ENCODE results near the gene LCOR.

Gene LCOR

GRCh38 chr10:96988426-96988825 is 156.3 kb downstream of the LCOR start:
- no peak for DNase-seq

GRCh38 chr10:96991313-96991841 is 159.3 kb downstream of the LCOR start:
- no peak for DNase-seq

- DNase-seq, result no peak
Observed at GRCh38 chr10:96992721-96993120, 160.6 kb downstream of the LCOR start.

- no peak for DNase-seq
Observed at GRCh38 chr10:96995851-96996250, 163.8 kb downstream of the LCOR start.

DNA sequence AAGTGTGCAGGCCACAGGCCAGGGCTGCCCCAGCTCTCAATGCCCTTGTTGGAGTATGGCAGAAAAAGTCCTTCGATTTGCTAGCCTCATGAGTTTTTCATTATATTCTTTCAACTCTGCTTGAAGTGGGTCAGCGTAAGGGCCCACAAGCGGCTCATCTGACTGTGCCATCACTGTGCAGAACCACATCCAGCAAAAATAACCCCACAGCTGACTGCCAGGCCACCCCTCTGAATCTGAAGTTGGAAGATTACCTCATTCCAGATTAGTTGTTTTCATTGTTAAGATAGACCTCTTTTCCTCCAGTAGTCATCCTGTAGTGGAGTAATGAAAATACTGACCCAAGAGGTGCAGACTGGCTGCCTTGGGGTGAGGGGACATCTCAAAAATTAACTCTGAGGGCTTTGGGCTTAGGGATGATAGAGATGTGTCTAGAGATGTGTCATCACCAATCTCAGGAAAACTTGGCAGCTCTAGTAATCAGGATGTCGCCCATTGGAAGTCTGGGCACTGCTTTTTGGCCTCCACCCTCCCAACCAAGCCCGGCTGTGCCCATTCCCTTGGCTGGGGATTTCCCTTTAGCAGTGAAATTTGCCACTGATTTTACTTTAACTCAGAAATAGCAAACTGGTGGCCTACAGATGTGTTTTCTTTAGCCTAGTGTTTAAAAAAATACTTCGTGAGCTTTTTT is 164.3 kb downstream of the LCOR start:
- DNase-seq, result no peak

DNA sequence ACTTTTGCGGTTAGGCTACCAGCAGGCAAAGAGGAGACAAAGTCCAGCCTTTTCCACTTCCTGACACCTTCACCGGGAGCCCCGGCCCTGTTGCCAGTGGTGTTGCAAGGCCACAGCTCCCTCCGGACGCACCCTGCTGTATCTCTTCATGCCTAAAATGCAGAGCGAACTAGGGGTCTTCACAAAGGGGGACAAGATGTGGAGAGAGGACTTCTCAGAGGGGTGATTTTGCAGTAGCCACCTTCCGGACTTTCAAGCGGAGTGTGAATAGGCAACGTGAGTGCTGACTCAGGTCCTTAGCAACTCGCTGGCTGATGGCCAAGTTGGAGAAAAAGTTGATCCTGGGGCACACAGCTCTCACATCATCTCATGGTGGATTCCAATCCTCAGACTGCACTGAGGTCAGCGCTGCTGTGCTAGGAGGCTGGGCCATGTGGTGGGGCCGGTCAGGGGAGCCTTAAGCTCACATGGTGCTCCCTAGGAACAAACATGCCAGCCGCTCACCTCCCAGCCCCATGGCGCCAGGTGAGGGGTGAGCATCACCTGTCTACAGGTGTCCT is 166.3 kb downstream of the LCOR start:
- DNase-seq, result no peak

DNA sequence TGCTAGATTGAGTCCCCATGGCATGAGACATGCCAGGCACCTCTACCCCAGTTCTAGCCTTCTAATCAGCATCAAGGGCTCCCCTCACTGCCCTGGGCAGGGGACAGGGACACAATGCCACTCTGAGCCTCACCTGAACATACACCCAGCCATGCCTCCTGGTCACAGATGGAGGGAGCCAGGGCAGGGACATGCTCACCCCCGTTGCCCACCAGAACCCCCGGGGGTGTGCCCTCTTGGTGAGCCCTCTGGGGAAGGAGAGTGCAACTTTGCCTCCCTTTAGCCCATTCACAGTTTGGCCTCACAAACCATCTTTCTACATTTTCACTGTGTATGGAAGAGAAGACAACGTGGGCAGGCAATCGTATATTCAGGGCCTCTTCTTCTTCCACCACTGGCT is 167.2 kb downstream of the LCOR start:
- no peak for DNase-seq

DNA sequence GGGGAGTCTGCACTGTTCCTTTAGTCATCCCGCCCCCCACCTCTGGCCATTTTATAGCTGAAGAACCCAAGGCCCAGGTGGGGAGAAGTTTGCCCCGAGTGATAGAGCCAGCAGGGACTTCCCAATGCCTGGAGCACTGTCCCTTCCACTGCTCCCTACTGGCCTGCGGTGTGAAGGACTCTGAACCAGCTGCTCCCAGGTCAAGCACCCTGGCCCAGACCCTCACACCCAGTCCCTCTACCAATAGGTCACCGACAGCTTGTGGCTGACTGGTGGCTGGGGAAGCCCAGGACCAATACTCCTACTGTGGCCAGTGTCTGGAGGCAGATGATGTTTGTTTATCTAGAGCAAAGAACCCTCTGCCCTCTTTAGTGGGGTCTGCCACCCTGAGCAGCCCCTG is 167.9 kb downstream of the LCOR start:
- DNase-seq, result no peak

DNA sequence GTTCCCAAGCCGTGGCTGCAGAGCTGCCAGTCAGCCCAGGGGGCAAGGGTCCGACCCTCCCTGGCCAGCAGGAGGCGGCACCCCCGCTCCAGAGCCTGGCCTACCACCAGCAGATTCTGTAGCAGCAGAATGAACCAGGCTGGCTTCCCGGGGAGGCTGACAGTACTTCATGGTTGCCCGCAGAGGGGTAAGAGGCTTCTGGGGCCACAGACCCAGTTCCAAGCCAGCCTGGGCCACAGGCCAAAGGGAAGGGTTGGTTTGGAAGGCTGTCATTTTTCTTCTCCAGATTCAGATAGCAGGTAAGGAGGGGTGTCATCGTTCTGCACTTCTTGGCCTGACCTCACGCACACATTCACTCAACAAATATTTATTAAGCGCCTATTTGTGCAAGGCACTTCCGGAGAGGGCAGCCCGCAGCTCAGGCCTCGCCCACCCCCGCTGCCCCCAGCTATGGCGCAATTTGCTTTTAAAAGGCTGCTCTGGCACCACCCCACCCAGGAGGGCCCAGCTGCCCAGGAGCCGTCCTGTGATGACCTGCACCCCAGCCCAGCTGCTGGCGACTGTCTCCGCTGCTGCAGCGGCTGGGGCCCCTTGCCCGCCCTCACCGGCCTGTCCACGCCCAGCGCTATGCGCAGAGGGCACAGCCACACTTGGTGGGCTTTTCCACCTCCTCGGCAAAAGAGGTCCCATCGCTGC is 168.5 kb downstream of the LCOR start:
- DNase-seq, result no peak

DNA sequence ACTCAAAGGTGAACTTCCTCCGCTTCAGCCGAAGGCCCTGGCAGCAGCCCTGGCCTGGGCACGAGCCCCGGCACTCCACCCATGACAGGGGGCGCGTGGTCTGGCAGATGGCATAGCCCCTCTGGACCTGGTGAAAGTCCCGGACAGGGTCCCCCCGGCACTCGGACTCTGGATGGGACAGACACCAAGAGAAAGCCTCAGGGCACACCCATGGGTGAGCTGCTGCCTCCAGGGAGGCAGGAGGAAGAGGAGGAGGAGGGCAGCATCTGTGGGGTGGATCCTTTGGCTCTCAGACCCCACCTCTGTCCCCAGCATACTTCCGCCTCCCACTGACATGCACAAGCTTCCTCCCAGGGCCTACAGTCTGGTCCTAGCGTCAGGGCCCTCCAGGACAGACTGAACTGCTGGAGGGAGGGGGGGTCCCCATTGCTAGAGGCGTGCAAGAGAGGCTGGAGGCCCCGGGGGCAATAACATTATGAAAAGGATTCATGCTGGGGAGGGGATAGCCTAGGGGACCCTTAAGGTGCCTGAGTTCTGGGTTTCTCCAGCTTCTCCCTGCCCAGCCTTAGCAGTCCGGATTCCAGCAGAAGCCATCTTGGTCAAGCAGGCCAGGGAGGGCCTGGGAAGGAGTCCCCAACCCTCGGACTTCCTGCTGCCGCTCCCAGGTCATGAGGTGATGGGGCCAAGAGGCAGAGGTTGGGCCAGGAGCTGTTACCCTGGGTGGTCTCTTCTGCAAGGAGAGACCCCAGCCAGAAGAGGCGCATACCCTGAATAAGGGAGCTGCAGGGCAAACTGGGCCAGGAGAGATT is 169.3 kb downstream of the LCOR start:
- no peak for DNase-seq

GRCh38 chr10:97002670-97003069 is 170.6 kb downstream of the LCOR start:
- no peak for DNase-seq

GRCh38 chr10:97003151-97003803 is 171.2 kb downstream of the LCOR start:
- no peak for DNase-seq

DNA sequence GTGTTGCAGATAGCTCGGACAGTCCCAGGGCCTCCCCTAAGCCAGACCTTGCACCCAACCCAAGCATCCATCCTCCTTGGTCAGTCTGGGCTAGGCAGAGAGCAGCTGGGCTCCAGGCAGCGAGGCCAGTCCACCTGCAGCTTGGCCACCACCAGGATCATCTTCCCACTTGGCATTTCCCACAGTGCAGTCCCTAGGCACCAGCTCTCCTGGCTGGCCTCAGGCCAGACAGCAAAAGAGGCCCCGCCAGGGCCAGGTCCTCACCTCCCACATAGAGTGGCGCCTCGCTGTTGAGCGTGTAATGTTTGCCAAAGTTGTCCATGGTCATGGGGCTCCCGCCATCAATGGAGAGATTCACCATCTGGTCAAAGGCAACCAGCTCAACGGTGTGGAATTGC is 171.7 kb downstream of the LCOR start:
- no peak for DNase-seq

- DNase-seq, result no peak
Observed at GRCh38 chr10:97004591-97004990, 172.5 kb downstream of the LCOR start.

GRCh38 chr10:97005349-97005748 is 173.3 kb downstream of the LCOR start:
- no peak for DNase-seq

DNA sequence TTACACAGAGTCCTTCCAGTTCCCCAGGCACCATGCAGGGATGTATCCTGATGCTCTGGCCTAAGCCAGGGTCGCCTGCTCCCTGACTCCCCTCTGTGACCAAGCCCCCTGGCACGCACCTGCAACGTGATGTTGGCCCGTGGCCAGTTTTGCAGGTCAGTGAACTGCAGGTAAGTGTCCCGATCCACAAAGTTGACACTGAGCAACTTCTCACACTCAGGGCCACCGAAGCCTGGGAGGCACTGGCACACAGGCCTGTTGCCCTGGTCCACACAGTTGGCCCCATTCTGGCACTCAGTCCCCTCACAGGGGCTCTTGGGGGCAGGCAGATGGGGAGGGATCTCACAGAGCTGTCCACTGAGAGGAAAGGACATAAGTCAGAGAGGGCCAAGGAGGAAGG is 174.3 kb downstream of the LCOR start:
- DNase-seq, result no peak

GRCh38 chr10:97007417-97007816 is 175.3 kb downstream of the LCOR start:
- no peak for DNase-seq

DNA sequence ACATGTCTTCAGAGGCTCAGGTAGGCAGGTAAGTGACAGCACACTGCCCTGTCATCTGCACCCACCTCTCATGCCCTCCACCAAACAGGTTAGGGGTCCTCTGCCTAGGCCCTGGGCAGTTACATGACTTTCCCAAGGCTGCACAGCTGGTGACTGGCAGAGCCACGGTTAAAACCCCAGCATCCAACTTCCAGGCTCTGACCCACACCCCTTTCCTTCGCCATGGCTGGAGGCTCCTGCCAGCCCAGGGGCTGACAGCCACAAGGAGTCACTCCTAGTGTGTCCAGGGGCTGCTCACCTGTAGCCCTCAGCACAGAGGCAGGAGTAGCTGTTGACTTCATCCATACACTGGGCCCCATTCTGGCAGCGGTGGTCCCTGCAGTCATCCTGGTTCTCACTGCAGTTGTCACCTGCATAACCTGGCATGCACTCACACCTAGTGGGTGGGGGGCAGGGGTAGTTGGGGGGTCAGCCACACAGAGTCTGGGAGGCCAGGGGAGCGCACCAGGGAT is 178.7 kb downstream of the LCOR start:
- no peak for DNase-seq

DNA sequence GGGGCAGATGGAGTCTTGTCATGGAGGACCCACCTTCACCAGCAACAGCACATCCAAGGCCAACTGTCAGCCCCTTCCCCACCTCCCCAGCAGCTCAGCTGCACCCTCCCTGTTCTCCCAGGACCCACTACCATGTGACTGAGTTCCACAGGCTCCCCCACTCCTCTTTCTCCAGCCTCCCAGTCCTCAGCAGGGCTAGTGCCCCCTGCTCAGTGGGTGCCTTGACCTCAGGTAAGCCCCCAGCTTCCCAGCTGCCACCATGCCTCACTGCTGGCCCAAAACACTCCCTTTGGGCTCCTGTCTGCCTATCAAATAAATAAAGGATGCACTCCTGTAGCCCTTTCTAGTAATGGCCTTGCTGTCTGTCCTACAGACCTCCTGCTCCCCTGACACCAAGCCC is 179.3 kb downstream of the LCOR start:
- DNase-seq, result no peak

- DNase-seq, result no peak
Observed at GRCh38 chr10:97012470-97012869, 180.4 kb downstream of the LCOR start.

- no peak for DNase-seq
Observed at GRCh38 chr10:97013568-97013967, 181.5 kb downstream of the LCOR start.

DNA sequence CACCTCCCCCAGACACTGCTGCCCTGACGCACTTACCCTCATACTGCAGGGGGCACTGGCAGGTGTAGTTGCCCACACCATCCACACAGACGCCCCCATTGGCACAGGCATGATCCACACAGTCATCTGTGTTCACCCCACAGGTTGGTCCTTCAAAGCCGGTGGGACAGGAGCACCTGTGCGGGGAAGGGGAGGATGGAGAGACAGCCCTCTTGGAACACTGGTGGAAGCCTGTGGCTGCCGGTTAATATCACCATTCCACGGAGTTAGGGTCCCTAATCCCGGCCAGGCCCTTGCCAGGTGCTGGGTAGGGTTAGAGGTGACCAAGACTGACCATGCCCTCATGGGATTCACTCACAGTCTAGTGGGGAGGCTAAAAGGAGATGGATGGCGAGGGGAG is 181.9 kb downstream of the LCOR start:
- no peak for DNase-seq

- no peak for DNase-seq
Observed at GRCh38 chr10:97015240-97015639, 183.1 kb downstream of the LCOR start.
